HCT116 (cell line): ENCODE data around the gene PRKCZ. TPM values are rescaled to one million over a fixed set of nuclear protein-coding genes. Genes with fewer than 3 reads are reported as not detected.

Experiments used
- ATAC-seq: fragments of 200-7000 bp; cut with Tn5 transposase; 2 replicates; pipeline ENCODE4 v1.9.1; 2020; ENCODE audit warnings: mild to moderate bottlenecking, moderate library complexity
- BruUV-seq: library from RNA; stranded (reverse); fragments of 400-500 nt; replicated peaks from 2 replicates; lab custom pipeline; 2021; lab: Mats Ljungman, UMichigan
- CTCF ChIA-PET: fragments of 300-600 bp; sonication (Branson Sonifier 250); formaldehyde crosslinking; loops from one replicate; lab custom pipeline; 2021; ENCODE audit warnings: antibody characterized with exemption; lab: Charles Lee
- POLR2A ChIA-PET: fragments of 300-600, 350-600 bp; sonication (Branson Sonifier 250); formaldehyde crosslinking; loops from one replicate; lab custom pipeline; 2021; ENCODE audit warnings: antibody characterized with exemption; lab: Charles Lee
- RAD21 ChIA-PET, 2 experiments: fragments of 300-600 bp; sonication (Branson Sonifier 250); formaldehyde crosslinking; loops; one replicate each; lab custom pipeline; 2023; ENCODE audit warnings: low total read pairs in 2 of 2; ENCODE audit not compliant: uncharacterized antibody in 2 of 2, unreplicated experiment in 2 of 2, low non-redundant PET in 1 of 2; lab: Charles Lee
- DNase-seq: peaks from one replicate; pipeline ENCODE4 v3.0.0-alpha.2; 2010; ENCODE audit warnings: low read depth, low spot score
- H2AFZ ChIP-seq: fragments of 200-600 bp; shearing (Covaris generic), sonication (generic); 2 replicates; pipeline ENCODE4 v1.6.1; 2017; ENCODE audit warnings: low read depth, mixed run types, mixed read lengths, antibody characterized with exemption, low read length; ENCODE audit not compliant: poor library complexity, severe bottlenecking
- H3K27ac ChIP-seq: 2 replicates; pipeline ENCODE4 v1.5.1; 2012; ENCODE audit warnings: low read depth, low read length
- H3K27me3 ChIP-seq: fragments of 200-600 bp; sonication (generic); 2 replicates; pipeline ENCODE4 v1.6.1; 2016; ENCODE audit warnings: mixed run types, low read length, mixed read lengths; ENCODE audit not compliant: insufficient read depth
- H3K36me3 ChIP-seq, 2 experiments: fragments of 200-500 bp in 1 of 2; fragments of 200-600 bp in 1 of 2; sonication (Bioruptor generic) in 1 of 2; sonication (generic) in 1 of 2; 2 replicates each; pipeline versions ENCODE4 v1.5.1 to v1.6.1; 2014 to 2016; ENCODE audit warnings: low read length in 2 of 2, inconsistent platforms in 1 of 2, mixed read lengths in 1 of 2, mixed run types in 1 of 2; ENCODE audit not compliant: insufficient read depth in 2 of 2, control insufficient read depth in 1 of 2
- H3K4me1 ChIP-seq, 2 experiments: fragments of 200-600 bp in 1 of 2; sonication (generic) in 1 of 2; 2 replicates each; pipeline versions ENCODE4 v1.5.1 to v1.6.1; 2012 to 2017; ENCODE audit warnings: low read length in 2 of 2, inconsistent platforms in 1 of 2, mild to moderate bottlenecking in 1 of 2, mixed read lengths in 1 of 2, mixed run types in 1 of 2, moderate library complexity in 1 of 2; ENCODE audit not compliant: insufficient read depth in 2 of 2, control insufficient read depth in 1 of 2
- H3K4me2 ChIP-seq: fragments of 200-600 bp; sonication (generic); 2 replicates; pipeline ENCODE4 v1.6.1; 2017; ENCODE audit warnings: mixed run types, low read length, mixed read lengths
- H3K4me3 ChIP-seq, 2 experiments: fragments of 200-600 bp in 1 of 2; sonication (generic) in 1 of 2; replicated peaks in 1 of 2; 2 replicates each; pipeline ENCODE4 v1.5.1; 2011 to 2016; ENCODE audit warnings: low read length in 2 of 2, control low read depth in 1 of 2, low read depth in 1 of 2, mild to moderate bottlenecking in 1 of 2, mixed read lengths in 1 of 2, mixed run types in 1 of 2
- H3K79me2 ChIP-seq: fragments of 200-600 bp; sonication (generic); 2 replicates; pipeline ENCODE4 v1.6.1; 2017; ENCODE audit warnings: mild to moderate bottlenecking, mixed run types, low read length, moderate library complexity, mixed read lengths; ENCODE audit not compliant: insufficient read depth
- H3K9ac ChIP-seq: fragments of 200-600 bp; sonication (generic); 2 replicates; pipeline ENCODE4 v1.6.1; 2016; ENCODE audit warnings: low read length, mixed read lengths
- H3K9me2 ChIP-seq: fragments of 200-600 bp; sonication (generic), shearing (Covaris generic); 2 replicates; pipeline ENCODE4 v1.6.1; 2017; ENCODE audit warnings: mixed run types, mild to moderate bottlenecking, moderate library complexity; ENCODE audit not compliant: insufficient read depth
- H3K9me3 ChIP-seq, 2 experiments: fragments of 200-500 bp in 1 of 2; fragments of 200-600 bp in 1 of 2; sonication (Bioruptor generic) in 1 of 2; sonication (generic) in 1 of 2; 2 replicates each; pipeline ENCODE4 v1.6.1; 2014 to 2017; ENCODE audit warnings: low read length in 2 of 2, mixed read lengths in 2 of 2, inconsistent platforms in 1 of 2, low read depth in 1 of 2, mild to moderate bottlenecking in 1 of 2, mixed run types in 1 of 2, moderate library complexity in 1 of 2; ENCODE audit not compliant: control insufficient read depth in 1 of 2, insufficient read depth in 1 of 2
- H4K20me1 ChIP-seq: fragments of 200-600 bp; sonication (generic), shearing (Covaris generic); 2 replicates; pipeline ENCODE4 v1.6.1; 2017; ENCODE audit warnings: mixed run types, mild to moderate bottlenecking, moderate library complexity; ENCODE audit not compliant: insufficient read depth
- MAX ChIP-seq: IDR thresholded peaks from 2 replicates; pipeline ENCODE4 v1.6.1; 2012
- POLR2A ChIP-seq: IDR thresholded peaks from 2 replicates; pipeline ENCODE4 v1.7.0; 2011; ENCODE audit warnings: borderline replicate concordance; ENCODE audit not compliant: insufficient read depth, insufficient read length; ENCODE audit errors: extremely low read depth
- POLR2AphosphoS5 ChIP-seq: IDR thresholded peaks from 2 replicates; pipeline ENCODE4 v1.6.1; 2011; ENCODE audit warnings: mild to moderate bottlenecking, low read depth, low read length, moderate library complexity
- SIN3A ChIP-seq: IDR thresholded peaks from 2 replicates; pipeline ENCODE4 v1.6.1; 2012; ENCODE audit warnings: low read depth
- SRF ChIP-seq: IDR thresholded peaks from 2 replicates; pipeline ENCODE4 v1.6.1; 2012; ENCODE audit warnings: low read depth
- YY1 ChIP-seq: IDR thresholded peaks from 2 replicates; pipeline ENCODE4 v1.6.1; 2011; ENCODE audit warnings: low read length, low read depth, moderate library complexity, mild to moderate bottlenecking; ENCODE audit not compliant: insufficient replicate concordance; ENCODE audit errors: extremely low read depth
- ZBTB33 ChIP-seq: IDR thresholded peaks from 2 replicates; pipeline ENCODE4 v1.6.1; 2011; ENCODE audit warnings: mild to moderate bottlenecking, low read length, moderate library complexity; ENCODE audit not compliant: insufficient replicate concordance; ENCODE audit errors: extremely low read depth
- intact Hi-C: fragments of 100-400 bp; cut with micrococcal nuclease; formaldehyde crosslinking; loops from 2 replicates; pipeline ENCODE4 v1.10.0; 2022
- total RNA-seq: library from RNA; stranded (reverse); gene quantifications from one replicate; pipeline ENCODE4 v1.2.1, GENCODE V29; 2021; ENCODE audit not compliant: unreplicated experiment

PRKCZ gene
- total RNA-seq, 1 experiment from 2014 or later = 46.8 TPM

GRCh38 chr1:2046953-2047748 lies 3.1 kb upstream of the PRKCZ start:
- intact Hi-C loops = loop anchor here (1.0 to 5.0 kb wide), 3 partner anchors 87 to 140 kb away; no protein-coding TSS in a partner anchor

More at GRCh38 chr1:2046953-2047748, 3.1 kb upstream of the PRKCZ start:
- Histone ChIP-seq H4K20me1 (no peaks in the 10 kb centered on the region), H3K9me2 (no peaks in the 10 kb centered on the region), H3K27ac (no peak overlapping the region), H3K36me3 (no peaks in the 10 kb centered on the region), H3K79me2 (peaks cover 14% of the 10 kb centered on the region; the same call in 1 of the 2 replicates), H3K27me3 (no peaks in the 10 kb centered on the region), H3K9me3 (no peaks in the 10 kb centered on the region), H3K4me3 (no peak overlapping the region), H3K4me2 (no peak overlapping the region)
- no TSS peak for BruUV-seq
- POLR2A ChIA-PET = interaction anchor here (1.2 to 1.5 kb wide), 2 partner anchors 87 to 129 kb away, joined by 3 to 4 read pairs; no protein-coding TSS in a partner anchor
- DNase-seq = no peak
- ATAC-seq = no peak
- TF ChIP-seq SIN3A = no peak
- TF ChIP-seq ZBTB33 = no peak
- TF ChIP-seq SRF = no peak
- TF ChIP-seq POLR2A = no peak
- TF ChIP-seq POLR2AphosphoS5 = no peak
- TF ChIP-seq MAX = no peak
- TF ChIP-seq YY1 = no peak
- TF ChIP-seq, all 23 proteins: peak for 0
- no peak overlapping the region for H2AFZ ChIP-seq
- H3K9ac ChIP-seq = no peak overlapping the region
- peaks cover 25 to 52% of the 10 kb centered on the region in 2 experiments for H3K4me1 ChIP-seq
- RAD21 ChIA-PET = interaction anchor here in 1 of 2 experiments (0.7 to 1.0 kb wide), 3 partner anchors 87 to 103 kb away, joined by 3 read pairs; no protein-coding TSS in a partner anchor
- CTCF ChIA-PET = interaction anchor here (0.7 to 4.1 kb wide), 14 partner anchors 11 to 141 kb away, joined by 3 to 70 read pairs (median 3); partner anchors contain the start of gene TMEM52
